Neutrophil (primary cell): ENCODE results near the gene RAG1.

ENCODE experiments used
- H3K27ac ChIP-seq: fragments of 200-600 bp; sonication (generic); 2 replicates; pipeline ENCODE4 v1.5.1; 2016; ENCODE audit warnings: mild to moderate bottlenecking, moderate library complexity
- H3K27me3 ChIP-seq: fragments of 200-600 bp; sonication (generic); 2 replicates; pipeline ENCODE4 v1.6.0; 2016; ENCODE audit warnings: mild to moderate bottlenecking
- H3K36me3 ChIP-seq: fragments of 200-600 bp; sonication (generic); 2 replicates; pipeline ENCODE4 v1.5.1; 2017
- H3K4me1 ChIP-seq, 2 experiments: fragments of 200-600 bp in 1 of 2; sonication (generic) in 1 of 2; 1 replicate in 1 of 2; 2 replicates in 1 of 2; pipeline versions ENCODE4 v1.5.1 to v1.6.1; 2013 to 2016; ENCODE audit warnings: low read depth in 1 of 2, low read length in 1 of 2, mild to moderate bottlenecking in 1 of 2, moderate library complexity in 1 of 2; ENCODE audit not compliant: control insufficient read depth in 1 of 2, insufficient read depth in 1 of 2
- H3K4me3 ChIP-seq, 2 experiments: fragments of 200-600 bp in 1 of 2; sonication (generic) in 1 of 2; 1 replicate in 1 of 2; 2 replicates in 1 of 2; pipeline ENCODE4 v1.5.1; 2013 to 2016; ENCODE audit warnings: low read depth in 1 of 2, low read length in 1 of 2, mild to moderate bottlenecking in 1 of 2, moderate library complexity in 1 of 2
- H3K9me3 ChIP-seq: fragments of 200-600 bp; sonication (generic); 2 replicates; pipeline ENCODE4 v1.5.1; 2016
- TF ChIP-seq, protein P1 (sequence below): fragments of 200-600 bp; sonication (generic); IDR thresholded peaks from 2 replicates; pipeline ENCODE4 v1.5.1; 2016; ENCODE audit warnings: antibody characterized with exemption

The RAG1 gene

DNA sequence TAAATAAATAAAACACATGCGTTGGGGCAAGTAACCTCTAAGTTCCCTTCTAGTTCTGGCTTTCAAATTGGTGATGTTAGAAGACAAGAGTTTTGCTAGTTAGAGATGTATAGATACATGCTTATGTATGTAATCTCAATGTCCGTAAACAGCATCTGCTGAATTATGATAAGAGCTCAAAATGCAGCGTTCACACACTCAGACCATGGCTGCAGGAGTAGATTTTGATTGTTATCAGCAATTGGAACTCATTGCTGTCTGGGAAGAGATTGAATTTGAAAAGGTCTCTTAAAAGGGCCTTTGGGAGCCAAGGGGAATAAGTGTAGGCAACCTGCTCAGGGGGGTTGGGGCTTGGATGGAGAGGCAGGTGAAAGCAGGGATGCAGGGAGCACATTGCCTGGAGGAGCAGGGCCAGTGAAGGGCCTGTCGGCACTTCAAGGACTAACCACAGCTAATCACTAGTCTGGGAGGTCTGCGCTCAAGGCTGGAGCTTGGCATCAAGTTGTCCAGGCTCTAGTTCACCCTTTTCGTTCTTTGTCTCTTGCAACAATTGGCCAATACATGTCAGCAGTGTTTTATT, 2.7 kb upstream of the RAG1 start:
- Histone ChIP-seq H3K27me3 (peaks cover 20% of the 10 kb centered on the region), H3K4me3 (no peak overlapping the region), H3K36me3 (no peaks in the 10 kb centered on the region), H3K9me3 (no peaks in the 10 kb centered on the region), H3K4me1 (no peaks in the 10 kb centered on the region), H3K27ac (no peak overlapping the region)
- TF ChIP-seq, protein P1, sequence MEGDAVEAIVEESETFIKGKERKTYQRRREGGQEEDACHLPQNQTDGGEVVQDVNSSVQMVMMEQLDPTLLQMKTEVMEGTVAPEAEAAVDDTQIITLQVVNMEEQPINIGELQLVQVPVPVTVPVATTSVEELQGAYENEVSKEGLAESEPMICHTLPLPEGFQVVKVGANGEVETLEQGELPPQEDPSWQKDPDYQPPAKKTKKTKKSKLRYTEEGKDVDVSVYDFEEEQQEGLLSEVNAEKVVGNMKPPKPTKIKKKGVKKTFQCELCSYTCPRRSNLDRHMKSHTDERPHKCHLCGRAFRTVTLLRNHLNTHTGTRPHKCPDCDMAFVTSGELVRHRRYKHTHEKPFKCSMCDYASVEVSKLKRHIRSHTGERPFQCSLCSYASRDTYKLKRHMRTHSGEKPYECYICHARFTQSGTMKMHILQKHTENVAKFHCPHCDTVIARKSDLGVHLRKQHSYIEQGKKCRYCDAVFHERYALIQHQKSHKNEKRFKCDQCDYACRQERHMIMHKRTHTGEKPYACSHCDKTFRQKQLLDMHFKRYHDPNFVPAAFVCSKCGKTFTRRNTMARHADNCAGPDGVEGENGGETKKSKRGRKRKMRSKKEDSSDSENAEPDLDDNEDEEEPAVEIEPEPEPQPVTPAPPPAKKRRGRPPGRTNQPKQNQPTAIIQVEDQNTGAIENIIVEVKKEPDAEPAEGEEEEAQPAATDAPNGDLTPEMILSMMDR = no peak

- Histone ChIP-seq H3K9me3 (no peaks in the 10 kb centered on the region), H3K27me3 (peaks cover 20% of the 10 kb centered on the region), H3K27ac (no peak overlapping the region), H3K4me1 (no peaks in the 10 kb centered on the region), H3K4me3 (no peak overlapping the region), H3K36me3 (no peaks in the 10 kb centered on the region)
- TF ChIP-seq, protein P1 = no peak
Measured at GRCh38 chr11:36566407-36567053, 1.3 kb upstream of the RAG1 start.

GRCh38 chr11:36569095-36569494, 1.3 kb downstream of the RAG1 start:
- Histone ChIP-seq H3K36me3 (no peaks in the 10 kb centered on the region), H3K27me3 (peaks cover 17% of the 10 kb centered on the region), H3K27ac (no peak overlapping the region), H3K4me1 (no peaks in the 10 kb centered on the region), H3K4me3 (no peak overlapping the region), H3K9me3 (no peaks in the 10 kb centered on the region)
- TF ChIP-seq, protein P1 = no peak

DNA sequence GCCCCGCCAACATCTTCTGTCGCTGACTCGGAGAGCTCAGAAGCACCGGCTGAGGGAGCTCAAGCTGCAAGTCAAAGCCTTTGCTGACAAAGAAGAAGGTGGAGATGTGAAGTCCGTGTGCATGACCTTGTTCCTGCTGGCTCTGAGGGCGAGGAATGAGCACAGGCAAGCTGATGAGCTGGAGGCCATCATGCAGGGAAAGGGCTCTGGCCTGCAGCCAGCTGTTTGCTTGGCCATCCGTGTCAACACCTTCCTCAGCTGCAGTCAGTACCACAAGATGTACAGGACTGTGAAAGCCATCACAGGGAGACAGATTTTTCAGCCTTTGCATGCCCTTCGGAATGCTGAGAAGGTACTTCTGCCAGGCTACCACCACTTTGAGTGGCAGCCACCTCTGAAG, 6.7 kb downstream of the RAG1 start:
- H3K4me1 ChIP-seq = no peaks in the 10 kb centered on the region
- H3K36me3 ChIP-seq = no peaks in the 10 kb centered on the region
- TF ChIP-seq, protein P1 = no peak
- no peaks in the 10 kb centered on the region for H3K27me3 ChIP-seq
- no peaks in the 10 kb centered on the region for H3K9me3 ChIP-seq
- H3K4me3 ChIP-seq = no peak overlapping the region
- no peak overlapping the region for H3K27ac ChIP-seq

DNA sequence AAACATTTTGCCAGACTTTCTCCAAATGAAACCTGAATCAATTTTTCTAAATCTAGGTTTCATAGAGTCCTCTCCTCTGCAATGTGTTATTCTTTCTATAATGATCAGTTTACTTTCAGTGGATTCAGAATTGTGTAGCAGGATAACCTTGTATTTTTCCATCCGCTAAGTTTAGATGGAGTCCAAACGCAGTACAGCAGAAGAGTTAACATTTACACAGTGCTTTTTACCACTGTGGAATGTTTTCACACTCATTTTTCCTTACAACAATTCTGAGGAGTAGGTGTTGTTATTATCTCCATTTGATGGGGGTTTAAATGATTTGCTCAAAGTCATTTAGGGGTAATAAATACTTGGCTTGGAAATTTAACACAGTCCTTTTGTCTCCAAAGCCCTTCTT, 9.6 kb downstream of the RAG1 start:
- Histone ChIP-seq H3K36me3 (no peaks in the 10 kb centered on the region), H3K9me3 (no peaks in the 10 kb centered on the region), H3K27me3 (no peaks in the 10 kb centered on the region), H3K4me3 (no peak overlapping the region), H3K4me1 (no peaks in the 10 kb centered on the region), H3K27ac (no peak overlapping the region)
- TF ChIP-seq, protein P1 = no peak
